HepG2 (cell line): Measurements from ENCODE around the gene KRT27.

ENCODE experiments used
- CTCF ChIP-seq: sonication (generic); formaldehyde crosslinking; IDR thresholded peaks from 2 replicates; pipeline ENCODE4 v1.5.0; 2020; ENCODE audit warnings: mild to moderate bottlenecking, missing genetic modification reagents, moderate library complexity
- FOXA3 ChIP-seq: IDR thresholded peaks from 2 replicates; pipeline ENCODE4 v1.6.1; 2016; ENCODE audit warnings: missing genetic modification reagents, missing compliant biosample characterization
- NFRKB ChIP-seq: fragments of 450-650 bp; IDR thresholded peaks from 2 replicates; pipeline ENCODE4 v1.6.1; 2017
- RBFOX2 ChIP-seq: fragments of 200-400 bp; formaldehyde crosslinking; IDR thresholded peaks from 2 replicates; pipeline ENCODE4 v1.6.1; 2017; ENCODE audit warnings: low read depth, mild to moderate bottlenecking, low read length
- ZBTB8A ChIP-seq: sonication (generic); formaldehyde crosslinking; IDR thresholded peaks from 2 replicates; pipeline ENCODE4 v1.4.0; 2020; ENCODE audit warnings: mild to moderate bottlenecking, low read depth, missing genetic modification reagents, borderline replicate concordance
- ZNF296 ChIP-seq: sonication (generic); formaldehyde crosslinking; conservative IDR thresholded peaks from 2 replicates; pipeline ENCODE4 v1.5.0; 2020; ENCODE audit warnings: mild to moderate bottlenecking, missing genetic modification reagents
- ZNF644 ChIP-seq: IDR thresholded peaks from 2 replicates; pipeline ENCODE4 v1.6.1; 2016; ENCODE audit warnings: low read depth

GRCh38 chr17:40760105-40761016, 22.0 kb downstream of the KRT27 start:
- no peak for TF ChIP-seq FOXA3
- no peak for TF ChIP-seq NFRKB
- TF ChIP-seq ZNF644, result no peak
- TF ChIP-seq CTCF (CRISPR knock-in tag), result no peak
- TF ChIP-seq RBFOX2, result no peak
- no peak for TF ChIP-seq ZNF296 (CRISPR knock-in tag)
- no peak for TF ChIP-seq ZBTB8A (CRISPR knock-in tag)
